ENCODE data around the gene SLC2A3.
"Not testable (repeated sequence)": the region's sequence is repeated elsewhere in the genome, so short reads cannot be mapped to it uniquely, and the experiment has no call there.

SLC2A3 gene

GRCh38 chr12:7915661-7916403, 20.2 kb downstream of the SLC2A3 start:
- DNase-seq (ENCODE audit: low spot score), result no peak

GRCh38 chr12:7910106-7910505, 25.9 kb downstream of the SLC2A3 start:
- DNase-seq (ENCODE audit: low spot score), result not testable (repeated sequence)

GRCh38 chr12:7907009-7907408, 29.0 kb downstream of the SLC2A3 start:
- DNase-seq (ENCODE audit: low spot score), result peak; percentile 64

GRCh38 chr12:7906303-7906702, 29.7 kb downstream of the SLC2A3 start:
- DNase-seq (ENCODE audit: low spot score), result not testable (repeated sequence)

DNA sequence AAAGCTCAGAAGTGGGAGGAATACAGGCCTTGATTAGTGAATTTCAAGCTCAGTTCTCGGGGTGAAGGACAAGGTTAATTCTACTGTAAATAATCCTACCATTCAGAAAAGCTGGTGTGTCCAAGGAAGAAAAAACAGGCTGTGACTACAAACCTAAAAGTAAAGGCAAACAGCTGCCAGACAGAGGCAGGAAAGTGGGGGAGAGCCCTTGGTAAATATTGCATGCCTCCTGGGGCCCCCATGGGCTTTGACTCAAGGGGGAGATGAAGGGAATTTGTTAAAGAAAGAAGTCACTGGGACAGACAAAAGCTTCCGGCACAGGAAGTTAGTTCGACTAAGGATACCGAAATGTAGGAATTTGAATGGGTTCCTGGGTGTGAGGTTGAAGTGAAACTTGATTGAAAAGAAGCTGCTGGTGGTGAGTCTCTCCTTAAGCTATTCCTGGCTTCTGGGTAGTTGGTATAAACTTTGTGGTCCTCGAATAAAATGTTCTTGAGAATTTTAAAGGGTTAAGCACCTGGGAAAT, 30.3 kb downstream of the SLC2A3 start:
- not testable (repeated sequence) for DNase-seq (ENCODE audit: low spot score)

DNA sequence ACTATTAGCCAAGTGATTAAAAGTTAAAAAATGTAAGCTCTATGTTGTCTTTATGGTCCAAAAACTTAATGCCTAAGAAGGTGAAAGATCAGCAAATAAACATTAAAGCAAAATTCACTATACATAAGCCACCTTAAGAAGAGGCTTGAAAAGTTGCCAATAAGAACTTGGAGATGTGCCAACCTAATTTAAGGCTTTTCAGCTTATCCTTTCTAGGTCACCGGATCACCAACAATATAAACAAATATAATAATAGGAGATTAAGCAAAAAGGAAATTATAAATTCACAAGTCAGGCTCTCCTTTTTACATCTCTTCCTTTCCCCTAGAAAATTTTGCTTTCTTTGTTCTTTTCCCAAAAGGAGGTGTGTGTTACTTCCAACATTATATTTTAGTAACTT, 30.9 kb downstream of the SLC2A3 start:
- peak; percentile 79 for DNase-seq (ENCODE audit: low spot score)

GRCh38 chr12:7902416-7902815, 33.6 kb downstream of the SLC2A3 start:
- not testable (repeated sequence) for DNase-seq (ENCODE audit: low spot score)

GRCh38 chr12:7899755-7900154, 36.2 kb downstream of the SLC2A3 start:
- DNase-seq (ENCODE audit: low spot score), result no peak

DNA sequence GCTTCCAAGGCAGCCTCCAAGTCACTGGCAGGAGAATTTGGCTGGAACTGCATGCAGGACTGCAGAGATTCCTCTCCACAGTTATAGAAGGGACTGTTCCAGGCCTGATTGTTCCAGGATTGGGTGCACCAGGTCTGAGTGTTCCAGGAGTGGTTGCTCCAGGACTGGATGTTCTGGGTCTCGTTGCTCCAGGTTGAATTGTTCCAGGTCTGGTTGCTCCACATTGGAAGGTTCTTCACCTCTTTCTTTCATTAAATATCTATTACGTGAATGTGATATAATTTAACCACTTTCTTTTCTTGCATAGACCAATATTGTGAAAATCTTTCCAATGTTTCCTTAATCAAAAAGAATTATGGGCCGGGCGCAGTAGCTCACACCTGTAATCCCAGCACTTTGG, 39.3 kb downstream of the SLC2A3 start:
- DNase-seq (ENCODE audit: low spot score), result not testable (repeated sequence)

- no peak for DNase-seq (ENCODE audit: low spot score)
These were observed 43.6 kb downstream of the SLC2A3 start for GRCh38 chr12:7892186-7892980.

DNA sequence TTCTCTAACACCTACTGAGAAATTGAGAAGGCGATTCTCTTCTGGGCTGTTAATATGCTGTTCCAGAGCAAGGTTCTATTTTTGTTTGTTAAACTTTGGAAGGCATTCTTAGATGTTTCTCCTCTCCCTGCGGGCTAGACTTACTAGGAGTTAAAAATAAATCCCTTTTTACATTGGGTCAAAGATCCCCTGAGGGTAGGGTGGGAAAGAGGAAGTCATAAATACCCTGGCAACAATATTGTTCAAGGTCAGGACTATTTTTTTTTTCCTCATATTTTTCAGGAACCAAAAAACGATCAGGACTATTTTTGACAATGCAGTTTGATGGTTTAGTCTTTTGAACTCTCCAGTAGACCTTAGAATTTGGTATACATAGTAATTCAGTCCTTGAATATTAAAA, 51.3 kb downstream of the SLC2A3 start:
- DNase-seq (ENCODE audit: low spot score), result no peak

- DNase-seq (ENCODE audit: low spot score), result not testable (repeated sequence)
These were observed 54.3 kb downstream of the SLC2A3 start for GRCh38 chr12:7881736-7882120.

DNA sequence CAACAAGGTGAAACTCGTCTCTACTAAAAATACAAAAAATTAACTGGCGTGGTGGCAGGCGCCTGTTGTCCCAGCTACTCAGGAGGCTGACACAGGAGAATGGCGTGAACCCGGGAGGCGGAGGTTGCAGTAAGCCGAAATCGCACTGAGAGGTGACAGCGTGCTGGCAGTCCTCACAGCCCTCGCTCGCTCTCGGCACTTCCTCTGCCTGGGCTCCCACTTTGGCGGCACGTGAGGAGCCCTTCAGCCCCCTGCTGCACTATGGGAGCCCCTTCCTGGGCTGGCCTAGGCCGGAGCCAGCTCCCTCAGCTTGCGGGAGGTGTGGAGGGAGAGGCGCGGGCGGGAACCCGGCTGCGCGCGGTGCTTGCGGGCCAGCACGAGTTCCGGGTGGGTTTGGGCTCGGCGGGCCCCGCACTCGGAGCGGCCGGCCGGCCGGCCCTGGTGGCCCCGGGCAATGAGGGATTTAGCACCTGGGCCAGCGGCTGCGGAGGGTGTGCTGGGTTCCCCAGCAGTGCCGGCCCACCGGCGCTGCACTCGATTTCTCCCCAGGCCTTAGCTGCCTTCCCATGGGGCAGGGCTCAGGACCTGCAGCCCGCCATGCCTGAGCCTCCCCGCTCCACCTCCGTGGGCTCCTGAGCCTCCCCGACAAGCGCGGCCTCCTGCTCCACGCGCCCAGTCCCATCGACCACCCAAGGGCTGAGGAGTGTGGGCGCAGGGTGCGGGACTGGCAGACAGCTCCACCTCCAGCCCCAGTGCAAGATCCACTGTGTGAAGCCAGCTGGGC, 54.8 kb downstream of the SLC2A3 start:
- not testable (repeated sequence) for DNase-seq (ENCODE audit: low spot score)

DNA sequence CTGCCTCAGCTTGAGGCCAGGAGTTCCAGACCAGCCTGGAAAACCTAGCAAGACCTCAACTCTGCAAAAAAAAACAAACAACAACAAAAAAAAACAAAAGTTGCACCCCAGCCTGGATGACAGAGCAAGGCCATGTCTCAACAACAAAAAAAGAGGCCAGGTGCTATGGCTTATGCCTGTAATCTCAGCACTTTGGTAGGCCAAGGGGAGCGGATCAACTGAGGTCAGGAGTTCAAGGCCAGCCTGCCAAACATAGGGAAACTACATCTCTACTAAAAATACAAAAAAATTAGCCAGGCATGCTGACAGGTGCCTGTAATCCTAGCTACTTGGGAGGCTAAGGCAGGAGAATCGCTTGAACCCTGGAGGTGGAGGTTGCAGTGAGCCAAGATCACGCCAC, 56.7 kb downstream of the SLC2A3 start:
- no peak for DNase-seq (ENCODE audit: low spot score)

DNA sequence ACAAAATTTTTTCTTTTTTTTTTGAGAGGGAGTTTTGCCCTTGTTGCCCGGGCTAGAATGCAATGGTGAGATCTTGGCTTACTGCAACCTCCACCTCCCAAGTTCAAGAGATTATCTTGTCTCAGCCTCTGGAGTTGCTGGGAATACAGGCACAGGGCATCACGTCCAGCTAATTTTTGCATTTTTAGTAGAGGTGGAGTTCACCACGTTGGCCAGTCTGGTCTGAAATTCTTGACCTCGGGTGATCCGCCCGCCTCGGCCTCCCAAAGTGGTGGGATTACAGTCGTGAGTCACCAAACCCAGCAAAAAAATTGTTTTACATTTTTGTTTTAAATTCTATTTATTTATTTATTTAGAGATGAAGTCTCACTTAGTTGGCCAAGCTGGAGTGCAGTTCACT, 58.6 kb downstream of the SLC2A3 start:
- no peak for DNase-seq (ENCODE audit: low spot score)

- DNase-seq (ENCODE audit: low spot score), result peak; percentile 81
These were observed 63.2 kb downstream of the SLC2A3 start, which contains the start of gene SLC2A14 for GRCh38 chr12:7872566-7873319. SLC2A14 (minus strand) TSS chr12:7872915; CDS start chr12:7869880, 3,035 bp downstream.

DNA sequence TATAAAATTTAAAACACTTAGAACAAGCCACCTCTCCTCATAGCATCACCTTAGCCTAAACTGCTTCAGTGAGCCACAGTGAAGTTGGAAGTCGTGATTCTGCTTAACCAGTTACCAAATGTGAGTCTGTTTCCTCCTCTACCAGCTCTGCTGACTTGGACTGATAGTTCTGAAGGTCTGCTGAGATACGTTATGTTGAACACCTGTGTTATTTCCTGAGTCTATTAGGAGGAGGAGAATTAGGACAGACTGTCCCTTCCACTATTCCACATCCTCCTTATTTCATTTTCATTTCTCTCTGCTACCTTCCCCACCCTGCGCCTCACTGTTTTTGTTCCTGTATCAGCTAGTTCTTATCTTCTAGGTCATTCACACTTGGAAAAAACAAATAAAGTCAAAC, 65.7 kb downstream of the SLC2A3 start:
- DNase-seq (ENCODE audit: low spot score), result peak; percentile 9

All from hematopoietic multipotent progenitor cell treated with erythropoietin and hydrocortisone succinate and interleukin-3 and kit ligand, for 15 days (in vitro differentiated cells).